Tibial nerve (tissue), 4 donors: ENCODE results near the gene CCDC34. TPM values are rescaled to one million over a fixed set of nuclear protein-coding genes. Genes with fewer than 3 reads are reported as not detected.

Source experiments
- DNase-seq, 2 donors: peaks; one replicate each; pipeline ENCODE4 v3.0.0-alpha.2; 2019; ENCODE audit warnings: low spot score in 2 of 2
- H3K27ac ChIP-seq, 4 donors: fragments of 200-600 bp; sonication (generic) in 3 of 4; one replicate each; pipeline ENCODE4 v1.5.1; 2017 to 2019; ENCODE audit warnings: mild to moderate bottlenecking in 1 of 4
- H3K27me3 ChIP-seq, 2 donors: fragments of 200-600 bp; sonication (generic) in 1 of 2; one replicate each; pipeline versions ENCODE4 v1.5.1 to v1.6.0; 2017 to 2019
- H3K36me3 ChIP-seq, 3 donors: fragments of 200-600 bp; sonication (generic); one replicate each; pipeline ENCODE4 v1.5.1; 2018 to 2019
- H3K4me1 ChIP-seq, 4 donors: fragments of 200-600 bp; sonication (generic) in 3 of 4; one replicate each; pipeline ENCODE4 v1.5.1; 2017 to 2019
- H3K4me3 ChIP-seq, 4 donors: fragments of 200-600 bp; sonication (generic) in 3 of 4; one replicate each; pipeline ENCODE4 v1.5.1; 2017 to 2019; ENCODE audit warnings: mild to moderate bottlenecking in 1 of 4, moderate library complexity in 1 of 4
- H3K9me3 ChIP-seq, 4 donors: fragments of 200-600 bp; sonication (generic) in 3 of 4; one replicate each; pipeline ENCODE4 v1.5.1; 2017 to 2019
- EP300 ChIP-seq, 2 donors: sonication (generic); formaldehyde crosslinking; IDR thresholded peaks; one replicate each; pipeline ENCODE4 v1.6.1; 2017; ENCODE audit warnings: antibody characterized with exemption in 2 of 2, mild to moderate bottlenecking in 1 of 2
- POLR2A ChIP-seq, 2 donors: fragments of 450-650 bp; IDR thresholded peaks; one replicate each; pipeline ENCODE4 v1.6.1; 2017; ENCODE audit warnings: antibody characterized with exemption in 2 of 2, mild to moderate bottlenecking in 2 of 2, moderate library complexity in 2 of 2
- WGBS, 2 donors: methylation state at CpG; one replicate each; pipeline ENCODE4 v1.1.5; 2018; 5-methylcytosine and 5-hydroxymethylcytosine counted together
- total RNA-seq, 4 donors: library from RNA; depleted of rRNA; stranded (reverse); fragments of >200 nt; gene quantifications; one replicate each; pipeline ENCODE4 v1.1.0, GENCODE V29; 2016
- TF ChIP-seq, protein P1 (sequence below), 5 experiments: fragments of 200-600 bp in 3 of 5; fragments of 450-650 bp in 2 of 5; sonication (generic) in 3 of 5; IDR thresholded peaks; one replicate each; pipeline ENCODE4 v1.5.1; 2016 to 2019; ENCODE audit warnings: antibody characterized with exemption in 5 of 5, mild to moderate bottlenecking in 3 of 5, moderate library complexity in 2 of 5

CCDC34 gene
- total RNA-seq, 4 donors from 2014 or later: 1.4 to 11.5 (median 4.7) TPM

DNA sequence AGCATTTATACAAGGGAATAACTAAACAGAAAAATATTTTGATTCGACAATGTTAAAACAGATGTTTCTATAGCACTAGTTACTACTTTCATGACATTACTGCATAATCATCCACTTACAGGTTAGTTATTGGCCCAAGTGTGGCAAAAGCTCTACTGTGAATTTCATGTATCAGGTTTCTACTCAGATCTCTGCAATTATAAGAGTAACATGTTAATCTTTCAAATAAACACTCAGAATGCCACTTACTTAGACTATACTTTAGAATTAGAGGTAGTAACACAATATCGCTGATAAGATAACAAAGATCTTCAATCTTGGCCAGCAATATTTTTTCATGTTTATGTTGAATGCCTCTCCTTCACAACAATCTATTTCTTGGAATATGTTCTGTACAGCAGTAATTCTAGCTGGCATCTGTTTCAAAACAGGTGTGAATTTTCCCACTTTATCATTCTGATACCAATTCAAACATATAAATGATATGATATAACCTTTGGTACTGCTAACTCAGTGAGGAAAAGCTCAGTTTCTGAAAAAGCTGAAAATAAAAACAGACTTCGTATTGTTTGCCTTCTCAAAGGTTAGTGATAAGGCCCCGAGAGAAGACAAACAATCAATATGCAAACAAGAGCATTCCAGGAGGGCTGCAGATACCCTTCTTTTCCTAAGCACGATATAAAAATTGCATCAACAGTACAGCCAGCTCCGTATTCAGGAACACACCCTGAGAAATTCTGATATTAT is 11.0 kb upstream of the CCDC34 start:
- H3K36me3 ChIP-seq: peaks cover 0 to 65% (median 6%) of the 10 kb centered on the region in 3 donors
- H3K27me3 ChIP-seq: no peaks in the 10 kb centered on the region
- DNase-seq: no peak
- no peak overlapping the region for H3K4me3 ChIP-seq
- H3K27ac ChIP-seq: no peak overlapping the region
- TF ChIP-seq POLR2A (IDR thresholded peaks at IDR 0.05) (no peak), EP300 (IDR thresholded peaks at IDR 0.05) (no peak)
- TF ChIP-seq, protein P1, sequence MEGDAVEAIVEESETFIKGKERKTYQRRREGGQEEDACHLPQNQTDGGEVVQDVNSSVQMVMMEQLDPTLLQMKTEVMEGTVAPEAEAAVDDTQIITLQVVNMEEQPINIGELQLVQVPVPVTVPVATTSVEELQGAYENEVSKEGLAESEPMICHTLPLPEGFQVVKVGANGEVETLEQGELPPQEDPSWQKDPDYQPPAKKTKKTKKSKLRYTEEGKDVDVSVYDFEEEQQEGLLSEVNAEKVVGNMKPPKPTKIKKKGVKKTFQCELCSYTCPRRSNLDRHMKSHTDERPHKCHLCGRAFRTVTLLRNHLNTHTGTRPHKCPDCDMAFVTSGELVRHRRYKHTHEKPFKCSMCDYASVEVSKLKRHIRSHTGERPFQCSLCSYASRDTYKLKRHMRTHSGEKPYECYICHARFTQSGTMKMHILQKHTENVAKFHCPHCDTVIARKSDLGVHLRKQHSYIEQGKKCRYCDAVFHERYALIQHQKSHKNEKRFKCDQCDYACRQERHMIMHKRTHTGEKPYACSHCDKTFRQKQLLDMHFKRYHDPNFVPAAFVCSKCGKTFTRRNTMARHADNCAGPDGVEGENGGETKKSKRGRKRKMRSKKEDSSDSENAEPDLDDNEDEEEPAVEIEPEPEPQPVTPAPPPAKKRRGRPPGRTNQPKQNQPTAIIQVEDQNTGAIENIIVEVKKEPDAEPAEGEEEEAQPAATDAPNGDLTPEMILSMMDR (IDR thresholded peaks at IDR 0.05): no peak
- WGBS, 2 donors: 66 to 80% methylated on average over 6 of the region's 6 CpGs
- no peaks in the 10 kb centered on the region for H3K9me3 ChIP-seq
- no peaks in the 10 kb centered on the region for H3K4me1 ChIP-seq

DNA sequence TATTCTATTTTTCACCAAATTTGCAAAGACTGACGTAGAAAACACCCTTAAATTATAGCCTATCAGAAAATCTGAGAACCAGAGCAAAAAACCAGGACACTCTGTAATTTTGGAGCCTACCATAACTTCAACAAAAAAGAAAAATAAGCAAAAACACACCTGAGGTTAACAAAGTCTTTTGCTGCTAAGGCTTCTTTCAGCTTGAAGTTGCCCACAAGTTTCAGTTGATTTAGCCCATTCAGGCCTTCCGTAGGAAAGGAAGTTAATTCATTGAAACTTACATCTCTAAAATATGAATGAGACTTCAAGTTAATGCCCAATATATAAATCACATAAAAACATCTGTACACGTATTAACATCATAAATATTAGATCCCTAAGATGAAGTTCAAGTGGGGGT is 10.4 kb upstream of the CCDC34 start:
- H3K27ac ChIP-seq: no peak overlapping the region
- no peaks in the 10 kb centered on the region for H3K27me3 ChIP-seq
- no peak for TF ChIP-seq POLR2A (IDR thresholded peaks at IDR 0.05)
- peaks cover 0 to 63% (median 6%) of the 10 kb centered on the region in 3 donors for H3K36me3 ChIP-seq
- H3K4me3 ChIP-seq: no peak overlapping the region
- DNase-seq: no peak
- WGBS, 2 donors: 87% methylated on average over 3 of the region's 3 CpGs
- H3K4me1 ChIP-seq: no peaks in the 10 kb centered on the region
- H3K9me3 ChIP-seq: no peaks in the 10 kb centered on the region

DNA sequence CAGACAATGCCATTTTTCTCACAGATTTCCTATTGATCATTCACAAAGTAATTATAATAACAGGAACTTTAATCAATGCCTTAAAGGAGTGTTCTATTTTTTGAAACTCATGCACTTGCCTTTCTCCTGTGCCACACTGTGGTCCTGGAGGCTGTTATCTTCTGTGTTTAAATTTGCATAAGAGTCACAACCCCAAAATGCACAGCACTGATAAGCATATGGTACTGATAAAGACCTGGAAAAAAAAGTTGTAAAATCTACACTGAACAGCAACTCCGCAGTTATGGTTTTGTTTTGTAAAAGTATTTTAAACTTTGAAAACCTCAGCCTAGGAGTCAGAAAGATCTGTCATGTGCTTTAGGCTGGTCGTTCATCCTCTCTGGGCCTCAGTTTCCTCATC is 9.1 kb upstream of the CCDC34 start:
- Histone ChIP-seq H3K27me3 (no peaks in the 10 kb centered on the region), H3K4me1 (no peaks in the 10 kb centered on the region), H3K36me3 (peaks cover 0 to 70% (median 6%) of the 10 kb centered on the region in 3 donors), H3K4me3 (no peak overlapping the region), H3K9me3 (no peaks in the 10 kb centered on the region), H3K27ac (no peak overlapping the region)
- TF ChIP-seq EP300 (IDR thresholded peaks at IDR 0.05) (no peak), POLR2A (IDR thresholded peaks at IDR 0.05) (no peak)
- TF ChIP-seq, protein P1 (IDR thresholded peaks at IDR 0.05): no peak
- 82 to 84% methylated on average over 2 of the region's 2 CpGs for WGBS, 2 donors
- no peak for DNase-seq

DNA sequence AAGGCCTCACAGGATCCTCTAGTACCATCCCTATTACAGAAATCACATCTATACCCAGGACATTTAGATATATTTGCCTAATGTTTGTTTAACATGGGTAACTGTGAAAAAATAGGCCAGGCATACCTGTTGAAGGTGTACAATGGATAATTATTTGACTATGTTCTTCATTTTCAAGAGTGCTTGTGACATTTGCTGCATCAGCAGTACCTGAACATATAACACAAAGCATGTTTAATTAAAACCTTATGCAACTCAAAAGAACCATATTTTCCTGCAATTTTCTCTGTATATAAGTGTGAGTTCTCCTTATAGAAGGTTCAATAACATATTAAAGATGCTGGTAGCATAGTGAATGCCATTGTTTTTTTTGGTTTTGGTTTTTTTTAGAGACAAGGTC is 8.5 kb upstream of the CCDC34 start:
- no peaks in the 10 kb centered on the region for H3K9me3 ChIP-seq
- H3K27ac ChIP-seq: no peak overlapping the region
- no peak overlapping the region for H3K4me3 ChIP-seq
- TF ChIP-seq POLR2A (IDR thresholded peaks at IDR 0.05) (no peak), EP300 (IDR thresholded peaks at IDR 0.05) (no peak)
- TF ChIP-seq, protein P1 (IDR thresholded peaks at IDR 0.05): no peak
- no peaks in the 10 kb centered on the region for H3K4me1 ChIP-seq
- DNase-seq: no peak
- no peaks in the 10 kb centered on the region for H3K27me3 ChIP-seq
- peaks cover 0 to 70% (median 6%) of the 10 kb centered on the region in 3 donors for H3K36me3 ChIP-seq

DNA sequence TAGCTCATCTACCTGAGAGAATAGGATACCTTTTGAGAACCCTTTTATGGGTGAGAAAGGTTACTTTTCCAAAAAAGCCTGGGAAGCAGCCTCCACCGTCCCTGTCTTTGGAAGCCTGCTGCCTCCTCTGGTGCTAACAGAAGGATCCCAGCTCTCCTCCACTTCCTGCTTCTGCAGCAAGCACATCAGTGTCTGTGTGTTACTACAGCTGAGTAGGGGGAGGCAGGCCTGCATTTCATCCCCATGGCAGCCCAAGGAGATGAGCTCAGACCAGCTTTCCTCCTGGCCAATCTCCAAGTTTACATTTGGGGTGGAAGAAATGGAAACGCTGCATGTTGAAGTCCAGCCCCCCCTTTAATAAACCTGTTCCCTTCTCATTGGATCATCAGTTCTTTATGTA is 7.4 kb upstream of the CCDC34 start:
- H3K9me3 ChIP-seq: no peaks in the 10 kb centered on the region
- no peaks in the 10 kb centered on the region for H3K4me1 ChIP-seq
- H3K4me3 ChIP-seq: no peak overlapping the region
- TF ChIP-seq EP300 (IDR thresholded peaks at IDR 0.05): no peak
- TF ChIP-seq POLR2A (IDR thresholded peaks at IDR 0.05): no peak
- TF ChIP-seq, protein P1 (IDR thresholded peaks at IDR 0.05): no peak
- H3K27me3 ChIP-seq: no peaks in the 10 kb centered on the region
- DNase-seq: no peak
- 29 to 49% methylated on average over 2 of the region's 2 CpGs for WGBS, 2 donors
- no peak overlapping the region for H3K27ac ChIP-seq
- peaks cover 0 to 67% (median 6%) of the 10 kb centered on the region in 3 donors for H3K36me3 ChIP-seq
